GM12891 (cell line): ENCODE measurements around the gene TIAM2.
A peak's percentile ranks its signal among the peaks of the same experiment; 100 is the strongest.

Experiments
- DNase-seq: peaks from one replicate; pipeline ENCODE4 v3.0.0; 2011; ENCODE audit warnings: low spot score; ENCODE audit not compliant: insufficient read length
- FAIRE-seq: peaks from 2 replicates; lab custom pipeline; 2011; peaks lifted over from hg19 to GRCh38; lab: Jason Lieb, UNC
- PAX5 ChIP-seq: IDR thresholded peaks from 2 replicates; pipeline ENCODE4 v1.6.1; 2011; ENCODE audit warnings: low read length, moderate library complexity, mild to moderate bottlenecking; ENCODE audit not compliant: insufficient read depth, severe bottlenecking
- POLR2A ChIP-seq: IDR thresholded peaks from 2 replicates; pipeline ENCODE4 v1.6.1; 2011; ENCODE audit warnings: low read depth, low read length, control low read depth
- POLR2AphosphoS5 ChIP-seq: IDR thresholded peaks from 2 replicates; pipeline ENCODE4 v1.6.1; 2011; ENCODE audit warnings: low read depth, low read length, control low read depth
- POU2F2 ChIP-seq: IDR thresholded peaks from 2 replicates; pipeline ENCODE4 v1.6.1; 2011; ENCODE audit warnings: low read depth, mild to moderate bottlenecking, control low read depth, low read length, moderate library complexity
- SPI1 ChIP-seq: IDR thresholded peaks from 2 replicates; pipeline ENCODE4 v1.6.1; 2011; ENCODE audit warnings: low read depth, low read length, control low read depth
- TAF1 ChIP-seq: IDR thresholded peaks from 2 replicates; pipeline ENCODE4 v1.6.1; 2011; ENCODE audit warnings: low read depth, low read length, control low read depth

Gene TIAM2

DNA sequence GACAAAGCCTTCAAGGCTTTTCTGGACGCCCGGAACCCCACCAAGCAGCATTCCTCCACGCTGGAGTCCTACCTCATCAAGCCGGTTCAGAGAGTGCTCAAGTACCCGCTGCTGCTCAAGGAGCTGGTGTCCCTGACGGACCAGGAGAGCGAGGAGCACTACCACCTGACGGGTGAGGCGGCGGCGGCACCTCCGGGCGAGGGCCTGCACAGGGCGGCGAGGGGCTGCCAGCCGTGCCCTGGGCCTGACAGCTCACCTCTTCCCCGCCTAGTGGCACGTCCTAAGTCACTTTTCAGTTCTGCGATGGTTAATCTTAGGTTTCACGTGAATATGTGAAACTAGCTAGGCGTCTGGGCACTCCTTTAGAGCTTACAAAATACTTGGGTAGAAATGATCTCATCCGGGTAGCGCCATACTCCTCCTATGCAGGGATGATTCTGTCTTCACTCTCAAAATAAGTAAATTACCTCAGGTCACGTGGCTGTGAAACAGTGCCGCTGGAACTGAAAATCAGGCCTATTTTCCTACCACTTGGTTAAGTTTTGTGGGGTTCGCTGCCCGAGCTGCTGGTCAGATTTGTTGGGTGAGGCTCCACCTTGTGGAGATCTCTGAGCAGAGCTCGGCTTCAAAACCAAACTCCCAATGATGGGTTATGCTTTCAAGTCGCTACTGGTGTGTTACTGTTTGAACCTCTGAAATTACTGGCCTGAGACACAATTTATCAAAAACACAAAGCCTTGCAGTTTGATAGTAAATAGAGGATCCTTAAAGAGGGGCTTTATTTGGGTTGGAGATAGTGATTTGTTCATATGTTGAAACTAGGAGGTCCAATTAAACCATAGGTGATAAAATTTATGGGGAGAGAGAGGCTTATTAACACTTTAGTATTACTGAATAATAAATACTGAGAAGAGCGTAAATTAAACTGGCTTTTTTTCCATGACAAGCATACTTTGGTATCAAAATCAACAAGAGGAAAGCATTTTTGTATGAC is 253.2 kb downstream of the TIAM2 start:
- FAIRE-seq, result peak; percentile 92
- peak; percentile 49 for DNase-seq
- TF ChIP-seq POU2F2 (no peak), POLR2AphosphoS5 (no peak), PAX5 (no peak), POLR2A (no peak), SPI1 (no peak), TAF1 (no peak)

DNA sequence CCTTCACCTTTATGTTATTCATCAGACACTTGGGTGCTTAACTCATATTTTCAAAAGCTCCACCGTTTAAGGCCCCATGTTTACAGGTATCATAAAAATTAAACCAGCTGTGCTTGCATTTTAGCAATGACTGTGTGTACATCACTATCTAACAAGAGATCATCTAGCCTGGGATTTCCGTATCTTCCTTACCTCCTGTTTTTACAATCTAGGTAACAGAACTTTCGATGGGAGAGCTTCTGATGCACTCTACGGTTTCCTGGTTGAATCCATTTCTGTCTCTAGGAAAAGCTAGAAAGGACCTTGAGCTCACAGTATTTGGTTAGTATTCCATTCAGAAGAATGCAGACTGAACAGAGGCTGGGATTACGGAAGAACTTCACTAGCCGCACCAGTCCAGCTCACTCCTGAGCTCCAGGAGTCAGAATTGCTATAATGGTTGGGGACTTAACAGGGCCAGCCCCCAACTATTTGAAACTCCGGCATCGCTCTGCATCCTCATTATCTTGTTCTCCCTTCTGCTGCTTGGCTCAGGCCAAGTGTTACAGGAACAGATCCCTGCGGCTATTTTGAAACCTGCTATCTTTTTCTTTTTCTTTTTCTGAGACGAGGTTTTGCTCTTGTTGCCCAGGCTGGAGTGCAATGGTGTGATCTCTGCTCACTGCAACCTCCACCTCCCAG is 255.7 kb downstream of the TIAM2 start:
- DNase-seq (no peak), FAIRE-seq (no peak)
- no peak for TF ChIP-seq POLR2A
- no peak for TF ChIP-seq SPI1
- TF ChIP-seq TAF1, result no peak
- no peak for TF ChIP-seq POLR2AphosphoS5
- no peak for TF ChIP-seq POU2F2

DNA sequence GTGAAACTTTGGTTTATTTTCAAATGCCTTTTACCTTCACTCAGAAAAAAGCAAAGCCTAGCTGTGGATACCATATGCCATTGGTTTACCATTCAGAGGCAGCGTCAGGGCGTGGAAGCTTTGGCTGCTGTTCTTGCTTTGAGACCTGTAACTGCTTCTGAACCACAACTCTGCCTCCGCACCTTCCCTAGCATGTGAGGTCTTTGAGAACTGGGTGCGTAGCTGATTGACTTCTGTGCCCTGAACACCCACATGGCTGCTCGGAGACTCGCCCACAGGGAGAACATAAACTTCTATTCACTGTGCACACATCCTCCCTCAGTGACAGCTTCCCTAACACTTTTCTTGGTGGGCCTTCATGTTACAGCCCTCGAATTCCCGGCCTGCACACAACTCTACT is 257.5 kb downstream of the TIAM2 start:
- no peak for FAIRE-seq
- TF ChIP-seq POLR2A (no peak), POLR2AphosphoS5 (no peak), PAX5 (no peak), SPI1 (no peak), TAF1 (no peak), POU2F2 (no peak)
- DNase-seq, result no peak

DNA sequence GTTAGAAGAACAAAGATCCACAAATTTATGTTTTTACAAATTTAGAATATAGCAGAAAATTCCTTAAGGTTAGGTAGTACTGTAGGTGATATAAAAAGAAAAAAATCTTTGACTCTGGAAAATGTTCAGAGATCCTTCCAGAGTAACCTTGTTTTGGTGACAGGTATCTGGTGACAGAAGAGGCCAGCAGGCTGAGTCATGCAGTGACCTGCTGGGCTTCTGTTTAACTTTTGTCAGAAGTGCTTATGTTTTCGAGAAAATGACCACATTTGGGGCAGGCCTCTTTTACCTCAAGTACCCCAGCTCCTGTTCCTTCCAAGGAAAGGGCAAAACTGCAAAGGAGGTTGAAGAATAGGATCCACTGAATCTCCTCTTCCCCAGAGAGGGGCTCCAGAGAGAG is 258.2 kb downstream of the TIAM2 start:
- FAIRE-seq, result no peak
- no peak for DNase-seq
- no peak for TF ChIP-seq SPI1
- TF ChIP-seq TAF1, result no peak
- no peak for TF ChIP-seq POLR2A
- no peak for TF ChIP-seq POU2F2
- TF ChIP-seq PAX5, result no peak
- TF ChIP-seq POLR2AphosphoS5, result no peak

DNA sequence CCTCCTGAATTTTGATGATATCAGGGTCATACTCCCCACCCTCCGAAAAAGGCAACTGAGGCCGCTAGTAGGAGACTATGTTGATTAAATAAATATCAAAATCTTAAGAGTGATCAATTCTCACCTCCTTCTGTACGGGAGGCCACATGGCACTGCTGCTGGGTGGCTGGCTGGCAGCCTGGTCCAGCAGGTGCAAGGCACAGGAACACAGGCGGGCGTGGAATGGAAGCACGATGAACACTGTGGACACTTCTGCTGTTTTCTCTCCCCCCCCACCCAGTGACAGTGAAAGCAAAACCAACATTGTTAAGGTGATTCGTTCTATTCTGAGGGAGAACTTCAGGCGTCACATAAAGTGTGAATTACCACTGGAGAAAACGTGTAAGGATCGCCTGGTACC is 259.0 kb downstream of the TIAM2 start:
- FAIRE-seq, result no peak
- TF ChIP-seq PAX5 (no peak), POLR2AphosphoS5 (no peak), POLR2A (no peak), POU2F2 (no peak), SPI1 (no peak)
- DNase-seq, result no peak

DNA sequence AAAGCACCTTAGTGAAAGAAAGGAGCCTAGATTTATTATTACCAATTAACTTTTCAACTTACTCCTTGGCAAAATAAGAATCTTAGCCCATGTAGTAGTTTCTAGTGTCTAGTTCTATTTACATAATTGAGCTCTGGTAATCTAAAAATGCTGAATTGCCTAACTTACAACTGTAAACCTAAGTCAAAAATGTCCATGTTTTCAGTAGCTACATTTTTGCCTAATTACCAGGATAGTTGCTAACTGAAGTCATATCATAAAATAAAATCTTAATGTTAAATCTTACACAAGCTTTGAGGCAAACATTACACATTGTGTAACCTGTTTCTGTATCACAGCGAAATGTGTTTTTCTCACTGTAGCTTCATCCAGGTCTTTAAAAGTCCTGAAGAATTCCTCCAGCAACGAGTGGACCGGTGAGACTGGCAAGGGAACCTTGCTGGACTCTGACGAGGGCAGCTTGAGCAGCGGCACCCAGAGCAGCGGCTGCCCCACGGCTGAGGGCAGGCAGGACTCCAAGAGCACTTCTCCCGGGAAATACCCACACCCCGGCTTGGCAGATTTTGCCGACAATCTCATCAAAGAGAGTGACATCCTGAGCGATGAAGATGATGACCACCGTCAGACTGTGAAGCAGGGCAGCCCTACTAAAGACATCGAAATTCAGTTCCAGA is 261.1 kb downstream of the TIAM2 start:
- TF ChIP-seq TAF1, result no peak
- TF ChIP-seq POLR2AphosphoS5, result no peak
- no peak for TF ChIP-seq POU2F2
- no peak for TF ChIP-seq POLR2A
- no peak for TF ChIP-seq PAX5
- no peak for TF ChIP-seq SPI1
- DNase-seq (no peak), FAIRE-seq (no peak)

DNA sequence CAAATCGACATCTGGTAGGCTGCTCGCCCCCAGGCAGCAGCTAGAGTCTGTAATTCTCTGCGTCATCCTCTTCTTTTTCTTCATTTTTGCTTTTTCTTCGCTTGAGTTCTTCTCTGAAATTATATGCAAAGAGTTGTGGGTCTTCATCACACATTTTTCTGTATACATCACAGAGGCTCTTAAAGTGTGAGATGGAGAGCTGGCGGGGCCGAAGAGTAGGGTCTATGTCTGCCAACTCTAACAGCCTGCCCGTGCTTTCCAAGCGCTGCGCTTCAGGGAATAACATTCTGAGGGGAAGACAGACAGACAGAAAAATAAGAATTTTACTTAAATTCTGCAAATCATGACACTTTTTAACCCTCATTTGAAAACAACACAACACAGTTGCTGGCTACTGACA is 262.7 kb downstream of the TIAM2 start:
- FAIRE-seq, result no peak

DNA sequence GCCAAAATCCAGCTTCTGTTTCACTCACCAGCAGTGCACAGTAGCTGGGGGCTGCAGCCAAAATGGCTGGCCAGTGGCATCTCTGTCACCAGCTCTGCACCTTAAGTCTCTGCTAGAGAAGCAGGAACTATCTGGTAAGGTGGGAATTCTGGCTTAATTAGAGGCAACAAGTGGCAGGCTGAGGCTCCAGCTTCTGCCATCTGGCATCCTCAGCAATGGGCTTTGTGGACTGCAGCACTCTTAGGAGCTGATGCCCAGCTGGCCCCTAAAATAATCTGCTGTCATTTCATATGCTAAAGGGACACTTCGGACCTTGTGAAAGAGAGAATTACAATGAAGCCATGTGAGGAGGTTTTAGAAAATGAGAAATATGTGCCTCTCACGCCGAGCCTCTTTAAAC is 264.1 kb downstream of the TIAM2 start:
- DNase-seq, result no peak
- no peak for FAIRE-seq
- TF ChIP-seq POLR2A (no peak), SPI1 (no peak), PAX5 (no peak)

More for the DNA sequence above, 262.7 kb downstream of the TIAM2 start:
- no peak for DNase-seq
- no peak for TF ChIP-seq POLR2A
- no peak for TF ChIP-seq TAF1
- no peak for TF ChIP-seq SPI1

DNA sequence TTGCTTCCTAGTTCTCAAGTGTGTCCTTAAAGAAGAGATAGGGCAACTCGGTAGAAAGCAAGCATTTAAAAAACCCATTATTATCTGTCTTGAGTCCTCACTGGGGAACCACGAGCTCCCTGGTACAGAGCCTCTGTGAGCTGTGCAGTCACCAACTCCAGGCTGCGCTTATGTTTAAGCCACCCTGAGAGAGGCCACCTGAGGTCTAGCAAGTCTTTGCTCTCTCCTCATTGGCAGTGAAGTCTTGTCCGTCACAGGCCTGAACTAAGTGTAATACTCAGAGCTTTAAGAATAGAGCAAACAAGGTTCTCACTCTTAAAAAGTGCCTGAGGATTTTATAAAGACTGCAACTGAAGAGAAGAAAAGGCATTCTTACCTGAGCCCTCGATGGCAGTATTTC is 264.8 kb downstream of the TIAM2 start:
- FAIRE-seq (no peak), DNase-seq (no peak)
- TF ChIP-seq POLR2AphosphoS5 (no peak), SPI1 (no peak), TAF1 (no peak), POLR2A (no peak), PAX5 (no peak), POU2F2 (no peak)
